HEK293 (cell line): ENCODE data around the gene FBXW5.

Source experiments
- HOXA7 ChIP-seq: sonication (generic); formaldehyde crosslinking; IDR thresholded peaks from 2 replicates; pipeline ENCODE4 v1.8.1; 2022; ENCODE audit warnings: missing genetic modification reagents, borderline replicate concordance
- OSR2 ChIP-seq: fragments of 450-650 bp; formaldehyde crosslinking; IDR thresholded peaks from 2 replicates; pipeline ENCODE4 v1.5.1; 2016; ENCODE audit warnings: missing biosample characterization, missing genetic modification characterization
- OVOL3 ChIP-seq: fragments of 450-650 bp; formaldehyde crosslinking; IDR thresholded peaks from 2 replicates; pipeline ENCODE4 v1.5.1; 2016; ENCODE audit warnings: missing biosample characterization, missing genetic modification characterization
- SCRT1 ChIP-seq: fragments of 450-650 bp; formaldehyde crosslinking; IDR thresholded peaks from 2 replicates; pipeline ENCODE4 v1.5.1; 2016; ENCODE audit warnings: missing biosample characterization, missing genetic modification characterization, borderline replicate concordance
- YY1 ChIP-seq: fragments of 450-650 bp; formaldehyde crosslinking; IDR thresholded peaks from 2 replicates; pipeline ENCODE4 v1.5.1; 2018; ENCODE audit warnings: missing biosample characterization, missing genetic modification characterization
- YY2 ChIP-seq: fragments of 450-650 bp; formaldehyde crosslinking; IDR thresholded peaks from 2 replicates; pipeline ENCODE4 v1.5.1; 2016; ENCODE audit warnings: missing biosample characterization, missing genetic modification characterization
- ZFHX2 ChIP-seq: fragments of 450-650 bp; formaldehyde crosslinking; conservative IDR thresholded peaks from 2 replicates; pipeline ENCODE4 v1.5.1; 2016; ENCODE audit warnings: missing biosample characterization, missing genetic modification characterization
- ZFP69B ChIP-seq: fragments of 450-650 bp; formaldehyde crosslinking; IDR thresholded peaks from 2 replicates; pipeline ENCODE4 v1.5.1; 2016; ENCODE audit warnings: missing biosample characterization, missing genetic modification characterization
- ZNF10 ChIP-seq: fragments of 450-650 bp; formaldehyde crosslinking; IDR thresholded peaks from 2 replicates; pipeline ENCODE4 v1.5.1; 2017; ENCODE audit warnings: missing biosample characterization, missing genetic modification characterization
- ZNF112 ChIP-seq: fragments of 450-650 bp; formaldehyde crosslinking; IDR thresholded peaks from 2 replicates; pipeline ENCODE4 v1.5.0; 2017; ENCODE audit warnings: missing biosample characterization, missing genetic modification characterization
- ZNF121 ChIP-seq: fragments of 450-650 bp; formaldehyde crosslinking; IDR thresholded peaks from 2 replicates; pipeline ENCODE4 v1.5.1; 2016; ENCODE audit warnings: missing biosample characterization, missing genetic modification characterization
- ZNF133 ChIP-seq: fragments of 450-650 bp; formaldehyde crosslinking; IDR thresholded peaks from 2 replicates; pipeline ENCODE4 v1.5.1; 2016; ENCODE audit warnings: missing biosample characterization, missing genetic modification characterization
- ZNF138 ChIP-seq: fragments of 450-650 bp; formaldehyde crosslinking; IDR thresholded peaks from 2 replicates; pipeline ENCODE4 v1.5.1; 2016; ENCODE audit warnings: missing biosample characterization, missing genetic modification characterization, borderline replicate concordance
- ZNF155 ChIP-seq: fragments of 450-650 bp; formaldehyde crosslinking; IDR thresholded peaks from 2 replicates; pipeline ENCODE4 v1.5.1; 2016; ENCODE audit warnings: missing biosample characterization, missing genetic modification characterization
- ZNF157 ChIP-seq: fragments of 450-650 bp; formaldehyde crosslinking; IDR thresholded peaks from 2 replicates; pipeline ENCODE4 v1.5.1; 2016; ENCODE audit warnings: missing biosample characterization, missing genetic modification characterization
- ZNF16 ChIP-seq: fragments of 450-650 bp; formaldehyde crosslinking; IDR thresholded peaks from 2 replicates; pipeline ENCODE4 v1.5.1; 2016; ENCODE audit warnings: low read depth, missing biosample characterization, missing genetic modification characterization
- ZNF175 ChIP-seq: fragments of 450-650 bp; formaldehyde crosslinking; IDR thresholded peaks from 2 replicates; pipeline ENCODE4 v1.5.1; 2016; ENCODE audit warnings: missing biosample characterization, missing genetic modification characterization
- ZNF223 ChIP-seq: fragments of 450-650 bp; formaldehyde crosslinking; IDR thresholded peaks from 2 replicates; pipeline ENCODE4 v1.5.1; 2016; ENCODE audit warnings: missing biosample characterization, missing genetic modification characterization
- ZNF292 ChIP-seq: fragments of 450-650 bp; formaldehyde crosslinking; IDR thresholded peaks from 2 replicates; pipeline ENCODE4 v1.5.1; 2016; ENCODE audit warnings: low read depth, missing biosample characterization, missing genetic modification characterization, borderline replicate concordance
- ZNF350 ChIP-seq: fragments of 450-650 bp; formaldehyde crosslinking; IDR thresholded peaks from 2 replicates; pipeline ENCODE4 v1.5.0; 2017; ENCODE audit warnings: missing biosample characterization, mild to moderate bottlenecking, missing genetic modification characterization
- ZNF366 ChIP-seq: fragments of 450-650 bp; formaldehyde crosslinking; conservative IDR thresholded peaks from 2 replicates; pipeline ENCODE4 v1.5.1; 2016; ENCODE audit warnings: missing biosample characterization, missing genetic modification characterization
- ZNF473 ChIP-seq: fragments of 450-650 bp; formaldehyde crosslinking; IDR thresholded peaks from 2 replicates; pipeline ENCODE4 v1.5.1; 2017; ENCODE audit warnings: missing biosample characterization, missing genetic modification characterization
- ZNF610 ChIP-seq: fragments of 450-650 bp; formaldehyde crosslinking; IDR thresholded peaks from 2 replicates; pipeline ENCODE4 v1.5.1; 2016; ENCODE audit warnings: missing biosample characterization, missing genetic modification characterization, borderline replicate concordance
- ZNF624 ChIP-seq: fragments of 450-650 bp; formaldehyde crosslinking; IDR thresholded peaks from 2 replicates; pipeline ENCODE4 v1.5.1; 2017; ENCODE audit warnings: missing biosample characterization, missing genetic modification characterization
- ZNF639 ChIP-seq: fragments of 450-650 bp; formaldehyde crosslinking; IDR thresholded peaks from 2 replicates; pipeline ENCODE4 v1.5.1; 2016; ENCODE audit warnings: missing biosample characterization, missing genetic modification characterization
- ZNF658 ChIP-seq: fragments of 450-650 bp; formaldehyde crosslinking; IDR thresholded peaks from 2 replicates; pipeline ENCODE4; 2016; ENCODE audit warnings: missing biosample characterization, missing genetic modification characterization
- ZNF664 ChIP-seq: fragments of 450-650 bp; formaldehyde crosslinking; IDR thresholded peaks from 2 replicates; pipeline ENCODE4 v1.5.1; 2016; ENCODE audit warnings: missing biosample characterization, missing genetic modification characterization
- ZNF701 ChIP-seq: fragments of 450-650 bp; formaldehyde crosslinking; IDR thresholded peaks from 2 replicates; pipeline ENCODE4 v1.5.1; 2016; ENCODE audit warnings: missing biosample characterization, missing genetic modification characterization
- ZNF777 ChIP-seq: fragments of 450-650 bp; formaldehyde crosslinking; IDR thresholded peaks from 2 replicates; pipeline ENCODE4 v1.5.1; 2017; ENCODE audit warnings: missing biosample characterization, missing genetic modification characterization, borderline replicate concordance
- ZSCAN18 ChIP-seq: fragments of 450-650 bp; formaldehyde crosslinking; IDR thresholded peaks from 2 replicates; pipeline ENCODE4 v1.5.1; 2016; ENCODE audit warnings: missing biosample characterization, missing genetic modification characterization
- TF ChIP-seq, protein P1 (sequence below): fragments of 450-650 bp; formaldehyde crosslinking; IDR thresholded peaks from 2 replicates; pipeline ENCODE4 v1.5.1; 2016; ENCODE audit warnings: missing biosample characterization, missing genetic modification characterization
- TF ChIP-seq, protein P2 (sequence below): fragments of 450-650 bp; formaldehyde crosslinking; IDR thresholded peaks from 2 replicates; pipeline ENCODE4 v1.5.1; 2017; ENCODE audit warnings: missing biosample characterization, missing genetic modification characterization
- TF ChIP-seq, protein P3 (sequence below): fragments of 450-650 bp; formaldehyde crosslinking; IDR thresholded peaks from 2 replicates; pipeline ENCODE4 v1.5.1; 2016; ENCODE audit warnings: missing biosample characterization, missing genetic modification characterization
- TF ChIP-seq, protein P4 (sequence below): fragments of 450-650 bp; formaldehyde crosslinking; IDR thresholded peaks from 2 replicates; pipeline ENCODE4 v1.5.1; 2017; ENCODE audit warnings: missing biosample characterization, missing genetic modification characterization

Gene FBXW5

GRCh38 chr9:136949817-136950655 lies 5.5 kb upstream of the FBXW5 start (continued):
- TF ChIP-seq YY1 (no peak), SCRT1 (tag by site-specific recombination) (no peak), ZNF223 (tag by site-specific recombination) (no peak), ZNF155 (tag by site-specific recombination) (no peak), ZNF133 (tag by site-specific recombination) (no peak), ZNF157 (tag by site-specific recombination) (no peak), ZSCAN18 (no peak), ZNF610 (tag by site-specific recombination) (no peak), ZFHX2 (peak; percentile 50), OVOL3 (tag by site-specific recombination) (0 out of 2 replicates have a peak, but pooled peaks have one; percentile 43), ZNF777 (tag by site-specific recombination) (no peak), ZNF121 (tag by site-specific recombination) (0 out of 2 replicates have a peak, but pooled peaks have one; percentile 6), ZNF664 (tag by site-specific recombination) (no peak), ZNF16 (tag by site-specific recombination) (no peak), OSR2 (tag by site-specific recombination) (peak; percentile 78), HOXA7 (CRISPR knock-in tag) (no peak), ZNF639 (tag by site-specific recombination) (no peak), ZNF350 (tag by site-specific recombination) (no peak), ZNF624 (no peak), ZNF658 (no peak), ZNF112 (no peak), ZFP69B (tag by site-specific recombination) (0 out of 2 replicates have a peak, but pooled peaks have one; percentile 9), ZNF138 (tag by site-specific recombination) (no peak), YY2 (no peak), ZNF292 (tag by site-specific recombination) (no peak), ZNF701 (tag by site-specific recombination) (no peak), ZNF175 (tag by site-specific recombination) (no peak), ZNF10 (tag by site-specific recombination) (peak; percentile 29), ZNF473 (tag by site-specific recombination) (no peak), ZNF366 (no peak)
- TF ChIP-seq, protein P1, sequence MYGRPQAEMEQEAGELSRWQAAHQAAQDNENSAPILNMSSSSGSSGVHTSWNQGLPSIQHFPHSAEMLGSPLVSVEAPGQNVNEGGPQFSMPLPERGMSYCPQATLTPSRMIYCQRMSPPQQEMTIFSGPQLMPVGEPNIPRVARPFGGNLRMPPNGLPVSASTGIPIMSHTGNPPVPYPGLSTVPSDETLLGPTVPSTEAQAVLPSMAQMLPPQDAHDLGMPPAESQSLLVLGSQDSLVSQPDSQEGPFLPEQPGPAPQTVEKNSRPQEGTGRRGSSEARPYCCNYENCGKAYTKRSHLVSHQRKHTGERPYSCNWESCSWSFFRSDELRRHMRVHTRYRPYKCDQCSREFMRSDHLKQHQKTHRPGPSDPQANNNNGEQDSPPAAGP (tag by site-specific recombination), result peak; percentile 25
- TF ChIP-seq, protein P2, sequence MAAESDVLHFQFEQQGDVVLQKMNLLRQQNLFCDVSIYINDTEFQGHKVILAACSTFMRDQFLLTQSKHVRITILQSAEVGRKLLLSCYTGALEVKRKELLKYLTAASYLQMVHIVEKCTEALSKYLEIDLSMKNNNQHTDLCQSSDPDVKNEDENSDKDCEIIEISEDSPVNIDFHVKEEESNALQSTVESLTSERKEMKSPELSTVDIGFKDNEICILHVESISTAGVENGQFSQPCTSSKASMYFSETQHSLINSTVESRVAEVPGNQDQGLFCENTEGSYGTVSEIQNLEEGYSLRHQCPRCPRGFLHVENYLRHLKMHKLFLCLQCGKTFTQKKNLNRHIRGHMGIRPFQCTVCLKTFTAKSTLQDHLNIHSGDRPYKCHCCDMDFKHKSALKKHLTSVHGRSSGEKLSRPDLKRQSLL, result no peak
- TF ChIP-seq, protein P3, sequence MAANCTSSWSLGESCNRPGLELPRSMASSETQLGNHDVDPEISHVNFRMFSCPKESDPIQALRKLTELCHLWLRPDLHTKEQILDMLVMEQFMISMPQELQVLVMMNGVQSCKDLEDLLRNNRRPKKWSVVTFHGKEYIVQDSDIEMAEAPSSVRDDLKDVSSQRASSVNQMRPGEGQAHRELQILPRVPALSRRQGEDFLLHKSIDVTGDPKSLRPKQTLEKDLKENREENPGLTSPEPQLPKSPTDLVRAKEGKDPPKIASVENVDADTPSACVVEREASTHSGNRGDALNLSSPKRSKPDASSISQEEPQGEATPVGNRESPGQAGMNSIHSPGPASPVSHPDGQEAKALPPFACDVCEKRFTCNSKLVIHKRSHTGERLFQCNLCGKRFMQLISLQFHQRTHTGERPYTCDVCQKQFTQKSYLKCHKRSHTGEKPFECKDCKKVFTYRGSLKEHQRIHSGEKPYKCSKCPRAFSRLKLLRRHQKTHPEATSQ (tag by site-specific recombination), result no peak
- TF ChIP-seq, protein P4, sequence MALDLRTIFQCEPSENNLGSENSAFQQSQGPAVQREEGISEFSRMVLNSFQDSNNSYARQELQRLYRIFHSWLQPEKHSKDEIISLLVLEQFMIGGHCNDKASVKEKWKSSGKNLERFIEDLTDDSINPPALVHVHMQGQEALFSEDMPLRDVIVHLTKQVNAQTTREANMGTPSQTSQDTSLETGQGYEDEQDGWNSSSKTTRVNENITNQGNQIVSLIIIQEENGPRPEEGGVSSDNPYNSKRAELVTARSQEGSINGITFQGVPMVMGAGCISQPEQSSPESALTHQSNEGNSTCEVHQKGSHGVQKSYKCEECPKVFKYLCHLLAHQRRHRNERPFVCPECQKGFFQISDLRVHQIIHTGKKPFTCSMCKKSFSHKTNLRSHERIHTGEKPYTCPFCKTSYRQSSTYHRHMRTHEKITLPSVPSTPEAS (tag by site-specific recombination), result no peak
